SK-N-MC (cell line): Measurements from ENCODE around the gene KREMEN2.

Experiments used
- EZH2 ChIP-seq: fragments of 200-600 bp; sonication (generic); IDR thresholded peaks from one replicate; pipeline ENCODE4 v1.6.1; 2017; ENCODE audit warnings: antibody characterized with exemption
- POLR2AphosphoS5 ChIP-seq: IDR thresholded peaks from 2 replicates; pipeline ENCODE4 v1.6.1; 2012; ENCODE audit warnings: mild to moderate bottlenecking, low read depth, low read length, borderline replicate concordance

GRCh38 chr16:2976201-2976600 lies 12.1 kb downstream of the KREMEN2 start:
- TF ChIP-seq EZH2 (no peak), POLR2AphosphoS5 (no peak)
